DMS79 treated with DMSO at 0.1 percent for 48 hours (cell line): ENCODE data around the gene TMC3.

ENCODE experiments used
- DNase-seq: peaks from one replicate; lab custom pipeline; 2025; lab: John Stamatoyannopoulos, UW

The TMC3 gene

DNA sequence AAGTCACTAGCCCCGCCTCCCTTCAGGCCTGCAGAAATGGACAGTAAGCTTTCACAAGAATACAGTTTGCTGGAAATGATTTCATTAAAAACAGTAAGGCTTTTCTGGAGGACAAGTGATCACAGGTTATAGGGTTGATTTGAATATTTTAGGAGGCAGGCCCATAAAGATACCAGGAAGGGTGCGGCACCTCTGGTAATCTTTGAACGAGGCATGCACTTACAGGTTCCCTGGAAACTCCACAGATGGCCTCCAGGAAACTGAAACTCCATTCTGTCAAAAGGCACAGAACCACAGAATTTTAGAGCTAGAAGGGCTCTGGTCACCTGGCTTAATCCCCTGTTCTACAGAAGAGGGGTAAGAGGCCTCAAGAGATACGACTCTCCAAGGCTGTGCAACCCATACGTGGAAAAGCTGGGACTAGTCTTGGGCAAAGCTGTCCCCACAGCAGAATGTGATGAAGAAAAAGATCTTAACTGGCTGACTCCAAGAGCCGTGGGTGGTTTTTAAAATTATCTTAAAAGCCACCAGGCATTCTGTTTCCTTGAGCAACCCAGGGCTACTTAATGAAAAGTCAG lies 51.2 kb downstream of the TMC3 start:
- DNase-seq, result no peak

DNA sequence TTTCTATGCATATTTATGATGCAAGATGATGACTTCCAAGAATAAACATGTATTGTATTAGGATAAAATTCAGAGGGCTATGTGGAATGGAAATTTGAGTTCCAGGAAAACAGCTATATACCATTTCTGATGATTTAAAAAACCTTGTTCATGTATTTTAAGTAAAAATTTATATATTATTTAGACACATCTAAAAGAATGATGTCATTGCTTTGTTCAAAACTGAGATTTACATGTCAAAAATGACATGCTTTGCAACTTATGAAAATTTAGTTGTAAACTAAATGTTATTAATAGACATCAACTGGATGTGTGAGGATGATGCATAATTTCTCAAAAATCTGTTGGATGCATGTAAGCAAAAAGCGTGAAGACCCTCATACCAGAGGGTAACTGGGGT lies 52.3 kb downstream of the TMC3 start:
- DNase-seq, result no peak

DNA sequence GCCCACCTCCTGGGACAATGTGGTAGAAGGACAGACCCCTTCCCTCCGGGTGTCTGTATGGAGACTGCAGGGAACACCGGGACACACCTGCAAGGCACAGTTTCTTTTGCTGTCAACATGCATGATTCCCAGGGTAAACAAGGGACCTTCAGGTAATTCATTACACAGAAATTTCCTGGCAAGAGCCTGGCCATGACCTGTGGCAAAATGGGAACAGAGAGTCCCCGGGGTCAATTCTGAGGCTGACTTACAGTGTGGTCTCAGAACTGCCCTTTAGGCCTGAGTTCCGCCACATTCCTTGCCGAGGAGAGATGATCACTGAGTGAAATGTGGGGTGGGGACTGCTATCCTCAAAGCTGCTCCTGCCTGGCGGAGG lies 56.4 kb downstream of the TMC3 start:
- no peak for DNase-seq

DNA sequence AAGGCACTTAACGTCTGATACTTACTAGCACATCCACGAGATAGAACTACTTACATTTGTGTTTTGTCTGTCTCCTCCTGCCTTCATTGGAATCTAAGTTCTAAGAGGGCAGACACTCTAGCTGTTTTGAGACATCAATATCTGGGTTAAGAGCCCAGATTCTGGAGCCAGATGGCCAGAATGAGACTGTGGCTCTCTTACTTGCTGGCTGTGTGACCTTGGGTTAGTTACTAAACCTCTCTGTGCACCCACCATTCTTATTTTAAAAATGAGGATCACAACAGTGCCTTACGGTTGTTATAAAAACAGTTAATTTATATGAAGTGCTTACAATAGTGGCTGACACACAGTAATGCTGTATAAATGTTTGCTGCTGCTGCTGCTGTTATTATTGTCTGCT lies 57.7 kb downstream of the TMC3 start:
- no peak for DNase-seq

DNA sequence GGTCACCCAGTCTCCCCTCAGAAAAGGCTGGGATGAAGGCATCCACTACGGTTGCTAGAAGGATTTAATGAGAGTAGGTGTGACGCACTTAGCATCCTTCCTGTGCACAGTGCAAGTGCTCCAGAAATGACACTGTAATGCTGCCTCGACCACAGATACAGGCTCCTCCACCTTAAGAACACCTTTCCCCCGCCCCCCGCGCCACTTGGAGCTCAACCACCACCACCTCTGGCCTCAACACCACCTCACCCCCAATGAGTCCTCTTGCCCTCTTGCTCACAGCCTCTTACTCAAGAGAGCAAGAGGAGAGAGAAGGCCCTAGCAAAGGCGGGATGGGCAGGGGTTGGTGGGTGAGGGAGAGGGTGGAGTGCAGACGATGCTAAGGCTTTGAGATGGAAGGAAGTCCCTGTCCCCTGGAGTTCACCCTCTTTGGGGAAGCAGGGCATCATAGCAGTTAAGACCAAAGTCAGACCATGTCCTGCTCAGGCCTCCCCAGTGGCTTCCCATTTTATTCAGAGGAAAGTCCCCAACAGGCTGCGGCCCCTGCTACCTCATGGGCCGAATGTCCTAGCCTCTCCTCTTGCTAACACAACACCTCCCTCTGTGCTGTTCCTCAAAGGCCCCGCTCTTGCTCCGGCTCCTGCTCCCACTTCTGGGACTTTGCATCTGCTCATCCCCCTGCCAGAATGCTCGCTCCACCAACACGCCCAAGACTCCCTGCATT lies 58.4 kb downstream of the TMC3 start:
- no peak for DNase-seq

DNA sequence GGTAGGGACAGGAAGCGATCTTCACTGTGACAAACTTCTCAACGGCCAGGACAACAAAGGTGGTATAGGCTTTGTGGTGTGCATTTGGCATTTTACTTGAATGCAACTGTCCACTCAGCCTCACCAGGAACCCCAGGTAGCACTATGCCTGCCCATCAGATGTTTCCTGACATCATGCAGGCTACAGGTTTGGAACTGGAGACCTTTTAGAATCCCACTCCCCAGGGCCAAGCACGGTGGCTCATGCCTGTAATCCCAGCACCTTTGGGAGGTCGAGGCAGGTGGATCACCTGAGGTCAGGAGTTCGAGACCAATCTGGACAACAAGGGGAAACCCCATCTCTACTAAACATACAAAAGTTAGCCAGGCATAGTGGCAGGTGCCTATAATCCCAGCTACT lies 59.6 kb downstream of the TMC3 start:
- DNase-seq, result no peak

DNA sequence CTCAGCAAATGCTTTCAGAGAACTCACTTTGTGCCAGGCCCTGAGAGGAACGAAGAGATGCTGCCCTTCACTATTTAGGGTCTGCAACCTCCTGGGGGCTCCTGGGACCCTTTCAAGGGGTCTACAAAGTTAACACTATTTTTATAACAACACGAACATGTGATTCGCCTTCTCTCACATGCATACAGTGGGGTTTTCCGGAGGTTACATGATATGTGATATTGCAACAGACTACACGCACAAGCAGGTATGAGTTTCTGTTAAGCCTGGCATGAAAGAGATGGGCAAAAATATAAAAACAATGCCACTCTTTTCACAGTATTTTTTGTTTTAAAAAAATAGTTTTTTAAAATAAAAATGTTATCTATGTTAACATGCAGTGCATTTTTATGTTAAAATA lies 60.3 kb downstream of the TMC3 start:
- no peak for DNase-seq

DNA sequence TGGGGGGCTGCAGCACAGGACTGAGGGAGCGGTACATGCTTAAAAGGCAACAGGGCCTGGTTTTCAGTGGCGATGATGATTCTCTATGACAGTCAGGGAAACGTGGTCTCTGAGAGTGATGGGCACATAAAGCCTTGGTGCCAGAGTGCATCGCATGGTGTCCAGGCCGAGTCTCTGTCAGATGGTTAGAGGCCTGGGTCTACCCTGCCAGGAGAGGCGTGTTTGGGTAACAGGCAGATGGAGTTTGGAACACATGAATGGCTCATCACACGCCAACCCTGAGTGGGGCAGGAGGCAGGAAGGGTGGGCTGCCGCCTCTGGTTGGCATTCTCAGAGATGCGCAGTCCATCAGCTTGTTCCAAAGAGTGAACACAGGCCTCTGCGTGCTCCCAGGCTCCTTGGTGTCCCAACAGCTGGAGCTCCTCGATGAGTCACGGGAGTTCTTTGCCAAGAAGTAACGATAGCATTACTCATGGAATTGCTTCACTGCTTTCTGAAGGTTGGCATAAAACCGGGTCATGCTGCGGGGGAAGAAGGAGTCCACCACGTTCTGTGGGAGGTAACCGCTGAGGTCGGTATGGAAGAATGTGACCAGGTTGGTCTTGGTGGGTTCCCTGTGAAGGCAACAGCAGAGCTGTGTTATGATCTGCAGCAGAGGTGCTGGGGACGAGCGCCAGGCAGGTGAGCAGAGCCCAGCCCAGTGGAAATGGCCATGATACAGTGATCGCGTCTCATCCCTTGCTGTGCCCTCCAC lies 61.0 kb downstream of the TMC3 start:
- no peak for DNase-seq

DNA sequence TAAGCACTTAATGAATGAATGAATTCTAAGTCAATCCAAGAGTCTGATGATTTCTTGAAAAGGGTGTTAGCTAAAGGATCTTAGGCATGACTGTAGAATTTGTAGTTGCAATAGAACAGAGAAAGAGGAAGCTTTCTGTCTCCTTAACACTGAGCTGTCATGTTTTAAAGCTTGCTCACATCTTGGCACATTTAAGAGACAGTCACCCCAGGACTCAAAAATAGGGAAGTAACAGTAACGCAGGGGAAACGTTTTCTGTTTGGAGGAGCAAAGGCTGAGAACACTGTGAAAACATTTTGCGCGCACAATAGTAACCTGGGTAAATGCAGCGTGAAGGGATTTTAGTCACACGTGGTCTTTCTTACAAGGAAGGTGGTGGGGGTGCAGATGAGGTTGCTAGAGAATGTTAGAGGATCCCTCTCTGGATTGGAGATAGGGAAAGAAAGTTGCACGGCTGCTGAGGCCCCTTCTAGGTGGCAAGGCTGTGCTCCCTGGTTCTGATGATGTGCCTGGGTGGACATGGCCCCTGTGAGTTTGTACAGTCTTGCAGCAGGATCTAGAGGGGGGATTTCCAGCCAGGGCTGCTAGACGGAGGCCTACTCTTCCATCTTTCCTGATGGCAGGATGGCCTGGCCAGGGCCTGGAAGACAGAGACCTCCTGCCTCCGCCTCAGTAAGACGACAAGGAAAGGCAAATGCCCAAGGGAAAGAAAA lies 62.1 kb downstream of the TMC3 start:
- DNase-seq, result no peak

DNA sequence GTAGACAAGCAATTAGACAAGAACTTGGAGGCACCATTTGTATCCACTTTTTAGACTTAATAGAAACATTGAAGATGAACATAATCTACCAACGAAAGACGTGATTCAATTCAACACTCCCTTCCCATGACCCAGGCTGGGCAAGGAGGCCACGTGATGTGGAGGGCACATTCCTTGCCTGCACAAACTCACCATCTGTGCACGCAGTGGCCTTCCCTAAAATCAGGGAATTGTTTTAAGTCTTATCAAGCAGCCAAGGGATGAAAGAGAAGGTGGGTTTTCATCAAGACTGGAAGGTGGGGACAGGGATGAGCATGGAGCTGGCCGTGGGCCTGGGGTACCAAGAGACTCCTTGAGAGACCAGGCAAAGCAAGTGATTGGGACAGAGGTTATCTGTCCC lies 63.5 kb downstream of the TMC3 start:
- no peak for DNase-seq

DNA sequence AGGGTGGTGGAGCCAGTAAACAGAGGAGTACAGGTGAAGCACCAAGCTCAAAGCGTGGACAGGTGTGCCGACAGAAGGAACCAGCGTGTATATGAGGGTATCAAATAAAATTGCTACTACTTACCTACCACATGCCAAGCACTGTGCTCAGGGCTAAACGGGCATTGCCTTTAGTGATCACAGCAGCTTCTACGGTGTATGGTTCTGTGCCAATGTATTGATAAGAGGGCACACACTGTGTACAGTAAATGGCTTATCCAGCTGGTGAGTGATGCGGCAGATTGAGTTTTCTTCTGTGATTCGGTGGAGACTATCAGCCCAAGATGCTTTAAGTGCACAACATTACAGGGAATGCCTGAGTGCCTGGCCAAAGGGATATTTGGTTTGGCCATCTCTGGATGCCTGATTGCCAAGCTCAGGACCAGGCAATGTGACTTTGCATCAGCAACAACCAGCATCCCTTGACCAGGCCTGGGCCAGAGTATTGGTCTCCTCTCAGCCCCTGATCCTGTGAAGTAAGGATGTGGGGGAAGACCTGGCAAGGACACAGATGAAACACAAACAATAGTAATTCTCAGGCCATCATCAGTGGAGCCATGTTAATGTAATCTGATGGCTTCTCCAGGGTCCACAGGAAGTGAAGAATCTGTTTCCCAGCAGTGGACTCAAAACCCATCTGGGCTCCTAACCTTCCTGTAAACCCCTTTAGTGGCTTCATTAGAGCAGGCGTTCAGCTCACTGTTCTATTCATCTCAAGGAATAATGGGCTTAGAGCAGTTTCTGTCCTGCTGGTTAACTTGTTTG lies 64.2 kb downstream of the TMC3 start:
- DNase-seq, result no peak

DNA sequence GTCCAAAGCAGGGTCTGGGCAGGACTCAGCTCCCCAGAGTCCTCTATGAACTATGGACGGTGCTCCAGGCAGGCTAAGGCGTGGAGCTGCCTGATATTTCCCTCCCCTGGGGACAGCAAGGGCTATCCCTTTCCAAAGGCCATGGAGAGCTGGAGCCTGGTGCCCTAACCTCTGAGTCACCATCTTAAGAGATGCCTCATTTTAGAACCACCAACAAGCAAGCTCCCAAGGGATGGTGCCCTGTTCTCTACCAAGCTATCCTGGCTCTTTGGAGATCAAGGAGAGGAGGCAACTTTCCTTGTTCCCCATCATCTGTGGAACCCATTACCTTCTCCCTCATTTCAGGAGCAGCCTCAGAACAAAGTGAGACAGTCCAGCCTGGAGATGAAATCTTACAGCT lies 65.8 kb downstream of the TMC3 start:
- DNase-seq, result no peak

DNA sequence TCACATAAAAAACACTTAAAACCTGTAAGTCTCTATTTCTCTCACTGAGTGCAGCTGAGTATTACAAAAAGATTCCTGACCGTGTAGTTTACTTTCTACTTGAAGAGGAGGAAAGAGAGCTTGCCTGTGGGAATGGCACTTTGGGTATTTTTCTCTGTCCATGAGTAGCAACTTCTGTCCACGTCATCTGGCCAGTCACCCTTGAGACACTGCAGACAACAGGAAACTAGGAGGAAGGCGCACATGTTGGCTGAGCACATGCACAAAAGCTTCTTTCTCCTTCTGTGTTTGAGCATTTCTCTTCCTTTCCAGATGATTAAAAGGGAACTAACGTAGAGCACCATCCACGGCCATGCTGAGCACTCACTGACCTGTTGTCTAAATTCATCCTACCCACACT lies 69.8 kb downstream of the TMC3 start:
- DNase-seq, result no peak

DNA sequence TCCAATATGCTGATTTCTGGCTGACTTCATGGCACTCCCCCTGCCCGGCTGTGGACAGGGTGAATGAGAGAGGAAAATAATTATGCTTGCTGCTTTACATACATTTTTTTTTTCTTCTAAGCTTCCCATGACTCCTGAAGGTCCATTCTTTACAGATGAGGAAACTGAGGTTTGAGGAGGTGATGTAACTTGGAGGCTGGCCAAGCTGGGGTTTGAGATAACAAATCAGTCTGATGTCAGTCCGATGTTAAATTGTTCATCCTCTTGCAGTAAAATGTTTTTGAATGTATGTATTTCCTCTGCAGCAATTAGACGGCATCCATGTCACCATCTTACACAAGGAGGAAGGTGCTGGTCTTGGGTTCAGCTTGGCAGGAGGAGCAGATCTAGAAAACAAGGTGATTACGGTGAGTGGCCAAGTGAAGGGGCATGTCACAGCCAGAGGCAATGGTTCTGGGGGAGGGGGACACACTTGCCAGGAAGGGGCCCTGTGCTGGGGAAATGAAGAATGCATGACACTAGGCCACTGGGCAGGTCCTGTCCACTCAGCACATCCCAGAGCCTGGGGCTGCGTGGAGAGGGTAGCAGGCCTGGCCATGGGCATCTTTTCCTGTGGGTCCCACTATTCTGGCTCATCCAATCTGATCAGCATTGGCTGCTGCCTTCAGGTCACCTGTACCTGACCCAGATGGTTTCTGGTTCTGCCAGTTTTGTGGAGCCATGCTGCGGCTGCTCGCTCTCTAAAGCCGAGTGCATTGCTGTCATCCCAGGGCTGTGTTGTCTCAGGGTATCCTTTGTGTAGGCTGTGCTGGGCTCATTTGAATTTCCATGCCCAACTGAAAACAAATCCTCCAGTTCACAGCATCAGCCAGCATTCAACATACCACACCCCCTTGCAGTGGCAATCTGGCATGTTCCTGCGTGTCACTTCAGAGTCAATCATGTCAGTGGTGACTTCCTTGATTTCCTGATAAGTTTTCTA lies 70.5 kb downstream of the TMC3 start:
- DNase-seq, result no peak

DNA sequence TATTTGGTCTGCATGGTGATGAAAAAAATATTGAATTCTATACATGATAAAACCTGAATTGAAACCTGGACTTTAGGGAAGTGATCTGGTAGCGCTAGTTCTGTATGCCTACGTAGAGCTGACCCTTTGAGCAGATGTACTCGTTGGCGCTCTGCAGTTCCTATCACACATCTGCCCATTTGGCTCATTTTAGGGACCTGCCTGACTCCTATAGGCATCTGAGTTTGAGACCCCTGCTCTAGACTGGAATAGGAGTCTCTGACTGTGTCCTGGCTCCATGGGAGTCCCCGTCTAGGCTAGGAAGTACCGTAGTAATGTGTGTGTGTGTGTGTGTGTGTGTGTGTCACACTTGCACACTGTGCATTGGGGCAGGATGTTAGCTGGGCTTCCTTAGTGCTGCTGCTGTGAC lies 71.3 kb downstream of the TMC3 start:
- DNase-seq, result no peak

DNA sequence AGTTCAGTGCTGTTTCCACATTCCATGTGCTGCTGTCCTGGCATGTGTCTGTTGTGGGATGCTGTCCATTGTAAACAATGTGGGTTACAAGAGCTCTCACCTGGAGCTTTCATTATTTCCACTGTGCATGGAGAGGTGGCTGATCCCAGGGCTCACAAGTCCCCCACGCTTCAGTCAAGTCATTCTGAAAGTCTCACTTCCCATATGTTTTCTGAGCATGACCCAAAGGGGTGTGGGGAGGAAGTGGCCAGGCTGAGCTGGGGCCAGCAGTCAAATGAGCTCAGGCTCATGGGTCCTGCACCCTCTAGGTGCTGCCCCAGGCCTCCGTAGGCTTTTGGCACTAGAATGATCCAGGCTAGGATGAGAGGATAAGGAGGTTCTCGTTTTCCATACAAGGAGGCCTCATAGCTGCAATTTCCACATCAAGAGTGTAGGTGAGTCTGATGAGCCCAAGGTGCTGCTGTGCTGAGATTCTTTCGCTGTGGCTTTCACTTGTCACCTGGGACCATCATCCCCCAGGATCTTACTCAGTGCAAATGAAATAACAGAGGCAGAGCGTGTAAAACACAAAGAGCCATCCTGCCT lies 72.1 kb downstream of the TMC3 start:
- no peak for DNase-seq

DNA sequence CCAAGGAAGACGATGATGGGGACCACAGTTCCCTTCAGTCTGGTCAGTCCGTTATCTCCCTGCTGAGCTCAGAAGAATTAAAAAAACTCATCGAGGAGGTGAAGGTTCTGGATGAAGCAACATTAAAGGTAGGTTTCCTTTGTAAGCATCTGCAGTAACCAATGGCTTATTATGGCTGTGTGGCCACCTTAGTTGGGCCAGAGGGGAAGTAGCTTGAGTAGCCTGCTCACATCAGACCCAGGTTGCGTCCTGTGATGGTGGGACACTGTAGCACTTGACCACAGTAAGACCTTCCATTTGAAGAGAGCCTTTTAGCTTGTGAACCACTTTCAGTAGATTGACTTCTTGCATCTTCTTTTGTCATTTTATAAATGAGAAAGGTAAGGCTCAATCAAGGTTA lies 72.6 kb downstream of the TMC3 start:
- no peak for DNase-seq

DNA sequence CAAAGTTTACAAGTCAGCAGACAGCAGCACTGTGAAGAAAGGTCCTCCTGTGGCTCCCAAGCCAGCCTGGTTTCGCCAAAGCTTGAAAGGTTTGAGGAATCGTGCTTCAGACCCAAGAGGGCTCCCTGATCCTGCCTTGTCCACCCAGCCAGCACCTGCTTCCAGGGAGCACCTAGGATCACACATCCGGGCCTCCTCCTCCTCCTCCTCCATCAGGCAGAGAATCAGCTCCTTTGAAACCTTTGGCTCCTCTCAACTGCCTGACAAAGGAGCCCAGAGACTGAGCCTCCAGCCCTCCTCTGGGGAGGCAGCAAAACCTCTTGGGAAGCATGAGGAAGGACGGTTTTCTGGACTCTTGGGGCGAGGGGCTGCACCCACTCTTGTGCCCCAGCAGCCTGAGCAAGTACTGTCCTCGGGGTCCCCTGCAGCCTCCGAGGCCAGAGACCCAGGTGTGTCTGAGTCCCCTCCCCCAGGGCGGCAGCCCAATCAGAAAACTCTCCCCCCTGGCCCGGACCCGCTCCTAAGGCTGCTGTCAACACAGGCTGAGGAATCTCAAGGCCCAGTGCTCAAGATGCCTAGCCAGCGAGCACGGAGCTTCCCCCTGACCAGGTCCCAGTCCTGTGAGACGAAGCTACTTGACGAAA lies 74.3 kb downstream of the TMC3 start:
- no peak for DNase-seq

DNA sequence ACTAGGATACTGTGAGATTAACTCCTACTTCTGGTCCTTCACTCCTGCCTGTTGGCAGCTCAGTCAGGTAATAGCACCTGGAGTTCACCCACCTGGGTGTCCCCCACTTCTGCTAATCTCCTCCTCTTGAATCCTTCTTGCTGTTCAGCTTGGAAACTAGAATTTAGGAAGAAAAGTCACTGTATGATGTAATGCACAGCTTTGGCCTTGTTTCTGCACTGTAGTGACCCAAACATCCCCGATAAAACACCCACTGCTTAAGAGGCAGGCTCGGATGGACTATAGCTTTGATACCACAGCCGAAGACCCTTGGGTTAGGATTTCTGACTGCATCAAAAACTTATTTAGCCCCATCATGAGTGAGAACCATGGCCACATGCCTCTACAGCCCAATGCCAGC lies 74.9 kb downstream of the TMC3 start:
- no peak for DNase-seq

DNA sequence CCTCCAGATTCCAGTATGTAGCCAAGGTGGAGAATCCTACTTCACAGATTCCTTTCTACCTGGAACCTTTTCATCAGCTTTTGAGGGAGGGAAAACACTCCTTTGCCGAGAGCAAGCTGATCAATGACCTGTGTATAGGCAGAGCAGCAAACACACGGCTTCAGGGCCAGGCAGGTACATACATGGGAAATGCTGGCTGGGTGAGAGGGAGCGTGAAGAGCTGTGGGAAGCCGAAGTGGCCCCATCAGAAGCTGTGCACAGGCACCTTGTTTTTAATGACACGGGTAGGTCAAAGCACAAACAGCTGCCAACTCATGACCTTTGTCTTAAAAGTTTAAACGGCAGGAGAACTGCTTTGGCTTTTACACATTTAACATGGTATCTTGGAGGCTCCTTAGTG lies 75.4 kb downstream of the TMC3 start:
- DNase-seq, result no peak
